ENCODE data around the gene MAP7D1. TPM values are rescaled to one million over a fixed set of nuclear protein-coding genes. Genes with fewer than 3 reads are reported as not detected.

The MAP7D1 gene
- total RNA-seq, 1 experiment from 2014 or later = 49.9 TPM

DNA sequence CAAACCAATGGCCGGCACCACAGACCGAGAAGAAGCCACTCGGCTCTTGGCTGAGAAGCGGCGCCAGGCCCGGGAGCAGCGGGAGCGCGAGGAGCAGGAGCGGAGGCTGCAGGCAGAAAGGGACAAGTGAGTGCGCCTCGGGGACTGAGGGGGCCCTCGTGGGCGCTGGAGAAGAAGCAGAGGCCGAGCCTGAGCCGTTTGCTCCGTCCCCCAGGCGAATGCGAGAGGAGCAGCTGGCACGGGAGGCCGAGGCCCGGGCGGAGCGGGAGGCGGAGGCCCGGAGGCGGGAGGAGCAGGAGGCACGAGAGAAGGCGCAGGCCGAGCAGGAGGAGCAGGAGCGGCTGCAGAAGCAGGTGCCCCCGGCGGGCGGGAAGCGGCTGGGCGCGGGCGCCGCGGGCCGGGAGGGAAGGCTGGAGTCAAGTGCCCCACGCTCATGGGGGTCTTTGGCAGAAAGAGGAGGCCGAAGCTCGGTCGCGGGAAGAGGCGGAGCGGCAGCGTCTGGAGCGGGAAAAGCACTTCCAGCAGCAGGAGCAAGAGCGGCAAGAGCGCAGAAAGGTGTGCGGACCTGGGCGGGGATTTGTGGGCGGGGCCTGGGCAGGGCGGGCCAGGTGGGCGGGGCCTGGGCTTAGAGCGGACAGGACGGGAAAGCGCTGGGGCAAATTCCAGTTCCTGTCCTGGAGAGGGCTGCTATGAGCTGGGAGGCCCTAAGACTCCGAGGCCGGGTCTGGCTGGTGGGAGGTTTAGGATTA lies 22.7 kb downstream of the MAP7D1 start:
- H3K4me2 ChIP-seq (ENCODE audit: insufficient read depth, insufficient read length, low read length) = peak overlapping the region; percentile 57
- no peak overlapping the region for H2BK12ac ChIP-seq (ENCODE audit: insufficient read length, low read depth, low read length)
- Mint-ChIP-seq H3K36me3 (ENCODE audit: insufficient read depth in 1 of 3, low read depth in 3 of 3) (peaks cover 20 to 30% (median 30%) of the 10 kb centered on the region in 3 experiments), H3K27ac (peak overlapping the region; percentile 80 to 90 (median 88); a peak in 5 of 7 replicates), H3K9me3 (no peaks in the 10 kb centered on the region), H3K4me3 (peak overlapping the region; percentile 68 to 80), H3K4me1 (peaks cover 20 to 49% of the 10 kb centered on the region in 2 experiments), H3K27me3 (ENCODE audit: low read depth) (no peaks in the 10 kb centered on the region)
- peak overlapping the region; percentile 12 for H3K18ac ChIP-seq (ENCODE audit: insufficient read length, low read depth, low read length)
- no peaks in the 10 kb centered on the region for H3K79me1 ChIP-seq (ENCODE audit: insufficient read depth, low read depth, low read length, poor library complexity, severe bottlenecking)
- no peak overlapping the region for H4K91ac ChIP-seq (ENCODE audit: insufficient read length, low read depth, low read length)
- H3T11ph ChIP-seq (ENCODE audit: low read length) = no peak overlapping the region
- H2BK15ac ChIP-seq (ENCODE audit: low read depth, low read length) = no peak overlapping the region
- peak; percentile 98 for DNase-seq
- no peaks in the 10 kb centered on the region for H3K9me3 ChIP-seq (ENCODE audit: control insufficient read depth, low read depth, low read length)
- no peak overlapping the region for H3K56ac ChIP-seq (ENCODE audit: insufficient read length, low read depth, low read length)
- peaks cover 11% of the 10 kb centered on the region for H3K23me2 ChIP-seq (ENCODE audit: insufficient read length, low read depth, low read length, poor library complexity, severe bottlenecking)
- peak overlapping the region; percentile 91 for H3K14ac ChIP-seq (ENCODE audit: insufficient read depth, low read length)
- H3K4me1 ChIP-seq (ENCODE audit: insufficient read depth, low read length) = peaks cover 5% of the 10 kb centered on the region; the same call in 1 of the 2 replicates
- no peak overlapping the region for H2BK20ac ChIP-seq (ENCODE audit: low read depth, low read length, poor library complexity, severe bottlenecking)
- peaks cover 4% of the 10 kb centered on the region for H4K20me1 ChIP-seq (ENCODE audit: control insufficient read depth, insufficient read depth, insufficient read length)
- TF ChIP-seq, protein P1, sequence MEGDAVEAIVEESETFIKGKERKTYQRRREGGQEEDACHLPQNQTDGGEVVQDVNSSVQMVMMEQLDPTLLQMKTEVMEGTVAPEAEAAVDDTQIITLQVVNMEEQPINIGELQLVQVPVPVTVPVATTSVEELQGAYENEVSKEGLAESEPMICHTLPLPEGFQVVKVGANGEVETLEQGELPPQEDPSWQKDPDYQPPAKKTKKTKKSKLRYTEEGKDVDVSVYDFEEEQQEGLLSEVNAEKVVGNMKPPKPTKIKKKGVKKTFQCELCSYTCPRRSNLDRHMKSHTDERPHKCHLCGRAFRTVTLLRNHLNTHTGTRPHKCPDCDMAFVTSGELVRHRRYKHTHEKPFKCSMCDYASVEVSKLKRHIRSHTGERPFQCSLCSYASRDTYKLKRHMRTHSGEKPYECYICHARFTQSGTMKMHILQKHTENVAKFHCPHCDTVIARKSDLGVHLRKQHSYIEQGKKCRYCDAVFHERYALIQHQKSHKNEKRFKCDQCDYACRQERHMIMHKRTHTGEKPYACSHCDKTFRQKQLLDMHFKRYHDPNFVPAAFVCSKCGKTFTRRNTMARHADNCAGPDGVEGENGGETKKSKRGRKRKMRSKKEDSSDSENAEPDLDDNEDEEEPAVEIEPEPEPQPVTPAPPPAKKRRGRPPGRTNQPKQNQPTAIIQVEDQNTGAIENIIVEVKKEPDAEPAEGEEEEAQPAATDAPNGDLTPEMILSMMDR (conservative IDR thresholded peaks at IDR 0.05) = no peak; the same call in 2 of the 3 replicates
- H3K4ac ChIP-seq (ENCODE audit: low read depth, low read length) = no peak overlapping the region
- H2AFZ ChIP-seq (ENCODE audit: low read length) = no peak overlapping the region
- no peak overlapping the region for H2BK120ac ChIP-seq (ENCODE audit: low read depth, low read length, poor library complexity, severe bottlenecking)
- no peak overlapping the region for H2AK5ac ChIP-seq (ENCODE audit: insufficient read length, low read length)
- no peak overlapping the region for H4K8ac ChIP-seq (replicated peaks; ENCODE audit: insufficient read length, low read depth, low read length)
- no peak overlapping the region for H3K27ac ChIP-seq (ENCODE audit: insufficient read length, low read depth, low read length)
- H3K27me3 ChIP-seq (ENCODE audit: insufficient read depth, low read length) = no peaks in the 10 kb centered on the region
- WGBS (ENCODE audit: extremely low coverage, insufficient read length, low lambda C conversion rate) = no CpG with 5 or more reads among the region's 62 CpGs
- no peak overlapping the region for H3K23ac ChIP-seq (ENCODE audit: insufficient read length, low read depth, low read length)
- H2BK5ac ChIP-seq (ENCODE audit: insufficient read length, low read length) = no peak overlapping the region
- no peak overlapping the region for H4K5ac ChIP-seq (ENCODE audit: insufficient read length, low read depth, low read length)
- H3K79me2 ChIP-seq (ENCODE audit: insufficient read depth, low read length) = no peaks in the 10 kb centered on the region
- H3K9ac ChIP-seq (ENCODE audit: extremely low read depth, insufficient read length, low read length) = peak overlapping the region; percentile 23
